Gastroesophageal sphincter (tissue), 4 donors: Measurements from ENCODE around the gene PGBD5. TPM values are rescaled to one million over a fixed set of nuclear protein-coding genes. Genes with fewer than 3 reads are reported as not detected.
A peak's percentile ranks its signal among the peaks of the same experiment; 100 is the strongest.

Experiments
- ATAC-seq: fragments of 150-250 bp; one replicate; pipeline ENCODE4 v1.9.1; 2016; ENCODE audit warnings: mild to moderate bottlenecking, moderate library complexity
- H3K27ac ChIP-seq, 4 donors: fragments of 200-600 bp; sonication (generic) in 3 of 4; 1 replicate in 3 of 4; 2 replicates in 1 of 4; pipeline ENCODE4 v1.5.1; 2016 to 2019
- H3K27me3 ChIP-seq: fragments of 200-600 bp; sonication (generic); one replicate; pipeline ENCODE4 v1.5.1; 2019
- H3K36me3 ChIP-seq, 2 donors: fragments of 200-600 bp; sonication (generic); one replicate each; pipeline ENCODE4 v1.5.1; 2019; ENCODE audit warnings: control low read depth in 1 of 2
- H3K4me1 ChIP-seq, 3 donors: fragments of 200-600 bp; sonication (generic); 1 replicate in 2 of 3; 2 replicates in 1 of 3; pipeline ENCODE4 v1.5.1; 2016 to 2019; ENCODE audit warnings: control low read depth in 2 of 3
- H3K4me3 ChIP-seq, 2 donors: fragments of 200-600 bp; sonication (generic); one replicate each; pipeline ENCODE4 v1.5.1; 2019; ENCODE audit warnings: mild to moderate bottlenecking in 1 of 2, moderate library complexity in 1 of 2
- H3K9me3 ChIP-seq, 3 donors: fragments of 200-600 bp; sonication (generic); one replicate each; pipeline ENCODE4 v1.5.1; 2017 to 2019; ENCODE audit warnings: control low read depth in 2 of 3
- EP300 ChIP-seq: sonication (generic); formaldehyde crosslinking; IDR thresholded peaks from one replicate; pipeline ENCODE4 v1.6.1; 2017; ENCODE audit warnings: antibody characterized with exemption, mild to moderate bottlenecking
- POLR2A ChIP-seq, 2 donors: fragments of 450-650 bp; IDR thresholded peaks; one replicate each; pipeline ENCODE4 v1.6.1; 2017; ENCODE audit warnings: antibody characterized with exemption in 2 of 2, mild to moderate bottlenecking in 2 of 2, moderate library complexity in 1 of 2
- POLR2AphosphoS5 ChIP-seq: sonication (generic); formaldehyde crosslinking; IDR thresholded peaks from one replicate; pipeline ENCODE4 v1.6.1; 2017; ENCODE audit warnings: antibody characterized with exemption
- WGBS, 2 donors: methylation state at CpG; one replicate each; pipeline ENCODE4 v1.1.5; 2018; ENCODE audit warnings: low coverage in 1 of 2; 5-methylcytosine and 5-hydroxymethylcytosine counted together
- total RNA-seq, 4 donors: library from RNA; depleted of rRNA; stranded (reverse); fragments of >200 nt; gene quantifications; one replicate each; pipeline ENCODE4 v1.1.0, GENCODE V29; 2016
- TF ChIP-seq, protein P1 (sequence below), 4 experiments: fragments of 200-600 bp in 2 of 4; fragments of 450-650 bp in 2 of 4; sonication (generic) in 1 of 4; IDR thresholded peaks; one replicate each; pipeline ENCODE4 v1.5.1; 2017 to 2019; ENCODE audit warnings: antibody characterized with exemption in 4 of 4, mild to moderate bottlenecking in 2 of 4, moderate library complexity in 2 of 4

Gene PGBD5
- total RNA-seq, 4 donors from 2014 or later = 0.15 to 1.1 (median 0.33) TPM

DNA sequence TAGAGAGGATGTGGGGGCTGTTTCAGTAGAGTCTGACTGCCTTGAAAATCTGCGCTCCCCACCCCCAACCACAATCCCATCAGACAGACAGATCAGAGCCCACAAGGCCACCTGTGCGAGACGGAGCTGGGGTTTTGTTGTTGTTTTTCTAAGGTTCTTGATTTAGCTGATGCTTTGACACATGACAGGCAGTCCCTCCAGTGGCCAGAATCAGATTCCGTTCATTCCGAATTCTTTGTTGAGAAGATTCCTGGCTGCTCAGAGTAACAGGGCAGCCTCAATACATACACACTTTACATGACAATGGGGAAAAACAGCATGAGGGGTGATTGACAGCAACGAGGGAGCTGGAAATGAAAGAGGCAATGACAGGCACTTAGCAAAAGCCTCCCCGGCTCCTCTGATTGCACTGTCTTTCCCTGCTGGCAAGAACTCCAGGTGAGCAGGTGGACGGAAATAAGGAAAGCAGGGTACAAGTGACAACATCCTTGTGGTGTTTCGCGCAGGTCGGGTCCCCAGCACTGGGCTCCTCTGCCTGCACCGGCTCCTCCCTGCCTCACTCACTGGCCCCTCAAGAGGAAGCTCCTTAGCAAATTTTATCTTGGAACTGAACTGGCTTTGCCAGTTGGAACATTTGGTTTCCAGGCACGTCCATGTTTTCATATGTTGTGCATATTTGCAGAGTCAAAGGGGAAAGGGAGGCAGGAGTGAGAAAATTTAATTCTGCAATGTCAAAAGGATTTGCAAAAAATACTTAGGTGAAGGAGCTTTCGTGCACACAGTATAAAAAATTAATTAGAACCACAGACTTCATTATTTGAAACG is 148.7 kb downstream of the PGBD5 start:
- ATAC-seq = no peak
- H3K27ac ChIP-seq = no peak overlapping the region
- H3K4me3 ChIP-seq = no peak overlapping the region
- peaks cover 0 to 13% (median 0%) of the 10 kb centered on the region in 3 donors for H3K4me1 ChIP-seq
- no peaks in the 10 kb centered on the region for H3K9me3 ChIP-seq
- no peaks in the 10 kb centered on the region for H3K27me3 ChIP-seq
- WGBS, 2 donors = 64 to 78% methylated on average over 14 to 15 of the region's 15 CpGs
- TF ChIP-seq EP300 = no peak
- TF ChIP-seq, protein P1, sequence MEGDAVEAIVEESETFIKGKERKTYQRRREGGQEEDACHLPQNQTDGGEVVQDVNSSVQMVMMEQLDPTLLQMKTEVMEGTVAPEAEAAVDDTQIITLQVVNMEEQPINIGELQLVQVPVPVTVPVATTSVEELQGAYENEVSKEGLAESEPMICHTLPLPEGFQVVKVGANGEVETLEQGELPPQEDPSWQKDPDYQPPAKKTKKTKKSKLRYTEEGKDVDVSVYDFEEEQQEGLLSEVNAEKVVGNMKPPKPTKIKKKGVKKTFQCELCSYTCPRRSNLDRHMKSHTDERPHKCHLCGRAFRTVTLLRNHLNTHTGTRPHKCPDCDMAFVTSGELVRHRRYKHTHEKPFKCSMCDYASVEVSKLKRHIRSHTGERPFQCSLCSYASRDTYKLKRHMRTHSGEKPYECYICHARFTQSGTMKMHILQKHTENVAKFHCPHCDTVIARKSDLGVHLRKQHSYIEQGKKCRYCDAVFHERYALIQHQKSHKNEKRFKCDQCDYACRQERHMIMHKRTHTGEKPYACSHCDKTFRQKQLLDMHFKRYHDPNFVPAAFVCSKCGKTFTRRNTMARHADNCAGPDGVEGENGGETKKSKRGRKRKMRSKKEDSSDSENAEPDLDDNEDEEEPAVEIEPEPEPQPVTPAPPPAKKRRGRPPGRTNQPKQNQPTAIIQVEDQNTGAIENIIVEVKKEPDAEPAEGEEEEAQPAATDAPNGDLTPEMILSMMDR (IDR thresholded peaks at IDR 0.05) = no peak
- no peak for TF ChIP-seq POLR2AphosphoS5
- no peak for TF ChIP-seq POLR2A (IDR thresholded peaks at IDR 0.05)
- peaks cover 0 to 96% of the 10 kb centered on the region in 2 donors for H3K36me3 ChIP-seq

DNA sequence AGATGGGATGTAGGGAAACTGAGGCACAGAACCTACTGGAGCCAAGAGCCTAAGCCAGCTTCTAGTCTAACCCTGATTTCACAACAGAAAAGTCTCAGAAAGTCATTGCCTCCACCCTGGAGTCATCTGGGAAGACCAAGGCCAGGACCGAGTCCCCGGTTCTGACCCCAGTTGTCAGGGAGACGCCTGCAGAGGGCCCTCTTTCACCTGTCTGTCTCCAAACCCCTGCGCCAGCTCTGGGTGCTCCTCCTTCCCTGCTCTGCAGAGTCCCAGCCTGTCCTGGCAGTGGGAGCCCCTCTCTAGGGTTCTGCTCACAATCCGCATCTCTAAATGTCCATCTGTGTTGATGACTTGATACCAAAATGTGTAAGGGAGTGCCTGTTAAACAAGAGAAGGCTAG is 149.7 kb downstream of the PGBD5 start:
- peaks cover 0 to 96% of the 10 kb centered on the region in 2 donors for H3K36me3 ChIP-seq
- H3K27me3 ChIP-seq = no peaks in the 10 kb centered on the region
- no peak overlapping the region for H3K27ac ChIP-seq
- no peaks in the 10 kb centered on the region for H3K9me3 ChIP-seq
- TF ChIP-seq POLR2AphosphoS5 = no peak
- no peak for TF ChIP-seq EP300
- TF ChIP-seq POLR2A (IDR thresholded peaks at IDR 0.05) = no peak
- TF ChIP-seq, protein P1 (IDR thresholded peaks at IDR 0.05) = no peak
- 93% methylated on average over 3 of the region's 5 CpGs; no CpG with 5 or more reads in 1 of the 2 donors for WGBS, 2 donors
- no peak overlapping the region for H3K4me3 ChIP-seq
- H3K4me1 ChIP-seq = peaks cover 0 to 7% (median 0%) of the 10 kb centered on the region in 3 donors
- ATAC-seq = no peak

- H3K27me3 ChIP-seq = no peaks in the 10 kb centered on the region
- no peak for ATAC-seq
- H3K36me3 ChIP-seq = peaks cover 0 to 83% of the 10 kb centered on the region in 2 donors
- 42 to 63% methylated on average over 6 to 9 of the region's 15 CpGs for WGBS, 2 donors
- TF ChIP-seq POLR2A (IDR thresholded peaks at IDR 0.05) = no peak
- TF ChIP-seq POLR2AphosphoS5 = no peak
- TF ChIP-seq, protein P1 (IDR thresholded peaks at IDR 0.05) = no peak
- TF ChIP-seq EP300 = no peak
- peak overlapping the region in 1 of 4 donors; percentile 0 for H3K27ac ChIP-seq
- H3K9me3 ChIP-seq = no peaks in the 10 kb centered on the region
- H3K4me1 ChIP-seq = peaks cover 0 to 24% (median 5%) of the 10 kb centered on the region in 3 donors
- no peak overlapping the region for H3K4me3 ChIP-seq
Observed at GRCh38 chr1:230274254-230274653, 151.9 kb downstream of the PGBD5 start.

DNA sequence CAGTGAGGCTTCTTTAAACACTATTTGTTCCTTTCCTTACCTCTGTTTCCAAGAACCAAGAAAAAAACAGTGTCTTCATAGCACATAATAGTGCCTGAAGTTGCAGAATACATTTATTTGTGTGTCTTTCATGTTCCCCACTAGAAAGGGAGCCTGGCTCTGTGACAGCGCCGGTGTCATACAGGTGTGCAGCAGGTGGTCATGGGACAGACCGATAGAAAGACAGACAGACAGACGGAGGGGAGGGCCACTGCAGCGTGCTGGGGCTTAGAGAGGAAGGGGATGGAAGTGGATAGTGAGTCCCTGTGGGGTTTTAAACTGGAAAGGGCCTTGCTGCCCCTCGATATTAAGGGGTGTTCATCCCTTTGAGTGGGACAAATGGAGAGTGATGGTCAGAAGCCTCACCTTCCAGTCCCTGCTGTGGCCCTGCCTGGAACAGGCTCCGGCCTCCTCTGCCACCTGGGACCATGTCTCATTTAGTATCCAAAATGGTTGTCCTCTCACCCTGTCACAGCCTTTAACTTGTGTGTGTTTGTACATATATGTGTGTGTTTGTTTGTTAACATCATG is 152.9 kb downstream of the PGBD5 start:
- H3K9me3 ChIP-seq = no peaks in the 10 kb centered on the region
- no peak for ATAC-seq
- TF ChIP-seq, protein P1 (IDR thresholded peaks at IDR 0.05) = no peak
- no peak for TF ChIP-seq EP300
- TF ChIP-seq POLR2A (IDR thresholded peaks at IDR 0.05) = no peak
- no peak for TF ChIP-seq POLR2AphosphoS5
- no peak overlapping the region for H3K27ac ChIP-seq
- WGBS, 2 donors = 74 to 86% methylated on average over 4 to 5 of the region's 7 CpGs
- peaks cover 0 to 35% (median 5%) of the 10 kb centered on the region in 3 donors for H3K4me1 ChIP-seq
- H3K27me3 ChIP-seq = no peaks in the 10 kb centered on the region
- peaks cover 0 to 77% of the 10 kb centered on the region in 2 donors for H3K36me3 ChIP-seq
- no peak overlapping the region for H3K4me3 ChIP-seq
